Measurements from ENCODE around the gene GMPPA.

The GMPPA gene

GRCh38 chr2:219473511-219473910, 25.2 kb upstream of the GMPPA start:
- no peak for TF ChIP-seq CTCF (IDR thresholded peaks at IDR 0.05; ENCODE audit: control extremely low read depth, extremely low read depth, low read depth, missing control alignments)
- no peak for DNase-seq (ENCODE audit: extremely low spot score)
- ChIA-PET CTCF (interaction anchor here (0.7 to 10.1 kb wide), 5 partner anchors 10 to 71 kb away, joined by 3 to 77 read pairs (median 4); a partner anchor contains a TSS), POLR2A (no interaction called here)

GRCh38 chr2:219474285-219475060, 24.2 kb upstream of the GMPPA start:
- no peak for TF ChIP-seq CTCF (IDR thresholded peaks at IDR 0.05; ENCODE audit: control extremely low read depth, extremely low read depth, low read depth, missing control alignments)
- DNase-seq (ENCODE audit: extremely low spot score) = no peak
- ChIA-PET CTCF (interaction anchor here (1.2 to 10.1 kb wide), 7 partner anchors 18 to 86 kb away, joined by 3 to 77 read pairs (median 9); a partner anchor contains a TSS), POLR2A (no interaction called here)

GRCh38 chr2:219475278-219475677, 23.4 kb upstream of the GMPPA start:
- no peak for DNase-seq (ENCODE audit: extremely low spot score)
- no peak for TF ChIP-seq CTCF (IDR thresholded peaks at IDR 0.05; ENCODE audit: control extremely low read depth, extremely low read depth, low read depth, missing control alignments)
- POLR2A ChIA-PET = no interaction called here
- CTCF ChIA-PET = interaction anchor here (1.0 to 10.1 kb wide), 13 partner anchors 11 to 85 kb away, joined by 3 to 77 read pairs (median 5); partner anchors contain the start of gene GMPPA

- POLR2A ChIA-PET = no interaction called here
- peak; percentile 79 for DNase-seq (ENCODE audit: extremely low spot score)
- TF ChIP-seq CTCF (IDR thresholded peaks at IDR 0.05; ENCODE audit: control extremely low read depth, extremely low read depth, low read depth, missing control alignments) = peak; percentile 84
- CTCF ChIA-PET = interaction anchor here (0.6 to 10.1 kb wide), 20 partner anchors 8 to 213 kb away, joined by 3 to 77 read pairs (median 4); partner anchors contain the start of gene GMPPA
Measured at GRCh38 chr2:219475697-219476651, 22.7 kb upstream of the GMPPA start.

- no peak for DNase-seq (ENCODE audit: extremely low spot score)
- CTCF ChIA-PET = interaction anchor here (0.9 to 10.1 kb wide), 15 partner anchors 9 to 212 kb away, joined by 3 to 77 read pairs (median 4); partner anchors contain the start of gene GMPPA
- POLR2A ChIA-PET = no interaction called here
Measured at GRCh38 chr2:219476652-219477151, 22.0 kb upstream of the GMPPA start.

More at GRCh38 chr2:219476652-219477151, 22.0 kb upstream of the GMPPA start:
- TF ChIP-seq CTCF (IDR thresholded peaks at IDR 0.05; ENCODE audit: control extremely low read depth, extremely low read depth, low read depth, missing control alignments) = no peak

Measured in GM10248 (cell line).